Testis (tissue), 2 donors: ENCODE data around the gene HMCN2.

Experiments used
- POLR2A ChIP-seq: fragments of 450-650 bp; IDR thresholded peaks from one replicate; pipeline ENCODE4 v1.6.1; 2017; ENCODE audit warnings: antibody characterized with exemption, mild to moderate bottlenecking, moderate library complexity
- TF ChIP-seq, protein P1 (sequence below), 3 experiments: fragments of 450-650 bp in 2 of 3; fragments of 200-600 bp in 1 of 3; sonication (generic) in 1 of 3; IDR thresholded peaks; one replicate each; pipeline ENCODE4 v1.5.1; 2016 to 2019; ENCODE audit warnings: antibody characterized with exemption in 3 of 3, mild to moderate bottlenecking in 2 of 3, moderate library complexity in 1 of 3

DNA sequence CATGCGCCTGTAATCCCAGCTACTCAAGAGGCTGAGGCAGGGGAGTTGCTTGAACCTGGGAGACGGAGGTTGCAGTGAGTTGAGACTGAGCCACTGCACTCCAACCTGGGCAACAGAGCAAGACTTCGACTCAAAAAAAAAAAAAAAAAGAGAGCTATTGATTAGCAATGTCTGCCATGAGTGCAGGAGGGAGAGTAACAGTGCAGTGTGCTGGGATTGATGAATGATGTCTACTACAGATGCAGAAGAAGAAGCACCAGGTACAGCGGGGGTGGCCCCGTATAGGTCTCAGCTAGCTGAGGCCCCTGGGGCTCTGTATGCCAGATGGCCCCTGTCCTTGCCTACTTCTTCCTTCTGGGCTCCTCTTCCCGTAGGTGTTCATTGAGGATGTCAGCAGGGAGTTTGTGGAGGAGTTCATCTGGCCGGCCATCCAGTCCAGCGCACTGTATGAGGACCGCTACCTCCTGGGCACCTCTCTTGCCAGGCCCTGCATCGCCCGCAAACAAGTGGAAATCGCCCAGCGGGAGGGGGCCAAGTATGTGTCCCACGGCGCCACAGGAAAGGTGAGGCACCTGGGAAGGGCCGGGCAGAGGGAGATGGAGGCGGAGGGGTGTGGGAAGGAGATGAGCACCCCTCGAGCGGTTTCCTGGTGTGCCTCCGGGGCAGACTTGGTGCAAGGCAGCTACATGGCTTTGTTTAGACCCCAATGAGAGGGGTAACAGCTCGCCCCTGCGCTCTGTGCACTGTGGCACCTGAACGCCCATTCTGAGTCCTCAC, 192.7 kb downstream of the HMCN2 start:
- TF ChIP-seq, protein P1, sequence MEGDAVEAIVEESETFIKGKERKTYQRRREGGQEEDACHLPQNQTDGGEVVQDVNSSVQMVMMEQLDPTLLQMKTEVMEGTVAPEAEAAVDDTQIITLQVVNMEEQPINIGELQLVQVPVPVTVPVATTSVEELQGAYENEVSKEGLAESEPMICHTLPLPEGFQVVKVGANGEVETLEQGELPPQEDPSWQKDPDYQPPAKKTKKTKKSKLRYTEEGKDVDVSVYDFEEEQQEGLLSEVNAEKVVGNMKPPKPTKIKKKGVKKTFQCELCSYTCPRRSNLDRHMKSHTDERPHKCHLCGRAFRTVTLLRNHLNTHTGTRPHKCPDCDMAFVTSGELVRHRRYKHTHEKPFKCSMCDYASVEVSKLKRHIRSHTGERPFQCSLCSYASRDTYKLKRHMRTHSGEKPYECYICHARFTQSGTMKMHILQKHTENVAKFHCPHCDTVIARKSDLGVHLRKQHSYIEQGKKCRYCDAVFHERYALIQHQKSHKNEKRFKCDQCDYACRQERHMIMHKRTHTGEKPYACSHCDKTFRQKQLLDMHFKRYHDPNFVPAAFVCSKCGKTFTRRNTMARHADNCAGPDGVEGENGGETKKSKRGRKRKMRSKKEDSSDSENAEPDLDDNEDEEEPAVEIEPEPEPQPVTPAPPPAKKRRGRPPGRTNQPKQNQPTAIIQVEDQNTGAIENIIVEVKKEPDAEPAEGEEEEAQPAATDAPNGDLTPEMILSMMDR (IDR thresholded peaks at IDR 0.05) = no peak
- no peak for TF ChIP-seq POLR2A
